GM12878 (cell line): ENCODE results near the gene HIKESHI.

Experiments used
- ASH2L ChIP-seq: fragments of 300-600, 200-600 bp; sonication (generic); IDR thresholded peaks from 2 replicates; pipeline ENCODE4 v1.6.1; 2017; ENCODE audit warnings: low read depth, mild to moderate bottlenecking, borderline replicate concordance
- BHLHE40 ChIP-seq, 2 experiments: fragments of 450-650 bp in 1 of 2; IDR thresholded peaks; 2 replicates each; pipeline ENCODE4 v1.6.1; 2011 to 2017; ENCODE audit warnings: low read depth in 2 of 2, borderline replicate concordance in 1 of 2, improper control_type of control experiment in 1 of 2, low read length in 1 of 2, mild to moderate bottlenecking in 1 of 2
- ESRRA ChIP-seq: IDR thresholded peaks from 2 replicates; pipeline ENCODE4 v1.6.1; 2012; ENCODE audit warnings: mild to moderate bottlenecking, low read length, improper control_type of control experiment
- PAX5 ChIP-seq: IDR thresholded peaks from 2 replicates; pipeline ENCODE4 v1.6.1; 2011; ENCODE audit warnings: low read depth, low read length, borderline replicate concordance
- POLR2A ChIP-seq: IDR thresholded peaks from 2 replicates; pipeline ENCODE4 v1.6.1; 2011; ENCODE audit warnings: low read depth, mild to moderate bottlenecking, low read length
- POLR2AphosphoS2 ChIP-seq: IDR thresholded peaks from 2 replicates; pipeline ENCODE4 v1.6.1; 2011; ENCODE audit warnings: low read depth, mild to moderate bottlenecking, low read length, improper control_type of control experiment, moderate library complexity
- SIN3A ChIP-seq: IDR thresholded peaks from 2 replicates; pipeline ENCODE4 v1.6.1; 2012; ENCODE audit warnings: low read depth, low read length, improper control_type of control experiment
- SRF ChIP-seq, 2 experiments: IDR thresholded peaks; 2 replicates each; pipeline ENCODE4 v1.6.1; 2011; ENCODE audit warnings: low read depth in 2 of 2, low read length in 2 of 2, mild to moderate bottlenecking in 1 of 2, moderate library complexity in 1 of 2
- TCF12 ChIP-seq: IDR thresholded peaks from 2 replicates; pipeline ENCODE4 v1.6.1; 2011; ENCODE audit warnings: low read depth, mild to moderate bottlenecking, low read length
- TF ChIP-seq, protein P1 (sequence below), 3 experiments: IDR thresholded peaks in 2 of 3; conservative IDR thresholded peaks in 1 of 3; 2 replicates each; pipeline ENCODE4 v1.5.1; 2011; ENCODE audit warnings: low read depth in 3 of 3, low read length in 3 of 3, mild to moderate bottlenecking in 3 of 3, control low read depth in 2 of 3, moderate library complexity in 2 of 3, inconsistent platforms in 1 of 3, mixed read lengths in 1 of 3; ENCODE audit not compliant: control insufficient read depth in 2 of 3, insufficient read depth in 1 of 3; ENCODE audit errors: extremely low read depth in 1 of 3
- TF ChIP-seq, protein P2 (sequence below): fragments of 450-650 bp; IDR thresholded peaks from 2 replicates; pipeline ENCODE4 v1.6.1; 2017; ENCODE audit warnings: mild to moderate bottlenecking
- TF ChIP-seq, protein P3 (sequence below): IDR thresholded peaks from 2 replicates; pipeline ENCODE4 v1.6.1; 2012; ENCODE audit warnings: low read depth, low read length, improper control_type of control experiment
- TF ChIP-seq, protein P4 (sequence below): fragments of 450-650 bp; formaldehyde crosslinking; IDR thresholded peaks from 2 replicates; pipeline ENCODE4 v1.5.0; 2022; ENCODE audit warnings: mild to moderate bottlenecking, missing genetic modification characterization
- TF ChIP-seq, protein P5 (sequence below): IDR thresholded peaks from 2 replicates; pipeline ENCODE4 v1.6.1; 2012; ENCODE audit warnings: mild to moderate bottlenecking, low read depth, low read length

DNA sequence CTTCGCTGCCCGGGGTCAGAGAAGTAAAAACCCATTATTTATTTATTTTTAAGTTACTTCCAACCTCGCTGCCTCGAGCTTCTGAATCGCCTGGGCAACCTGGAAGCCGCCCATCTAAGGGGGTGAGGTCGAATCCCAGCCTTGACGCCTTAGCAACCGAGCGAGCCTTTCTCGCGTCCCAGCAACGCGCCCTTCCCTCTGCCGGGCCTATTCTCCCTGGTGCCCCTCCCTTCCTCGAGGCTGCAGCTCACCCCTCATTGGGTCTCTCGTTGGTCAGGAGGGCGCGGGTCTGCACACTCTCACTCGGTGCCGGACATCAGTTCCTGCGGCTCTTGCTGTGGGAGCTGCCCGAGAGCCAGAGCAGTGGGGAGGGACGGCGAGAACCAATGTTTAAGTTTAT, 72.5 kb downstream of the HIKESHI start, which contains the start of gene CCDC81:
- TF ChIP-seq POLR2A (no peak), TCF12 (no peak), BHLHE40 (IDR thresholded peaks at IDR 0.05; ENCODE audit: borderline replicate concordance in 1 of 2, low read depth in 2 of 2, low read length in 1 of 2) (no peak), PAX5 (no peak), POLR2AphosphoS2 (no peak), ASH2L (no peak), SRF (IDR thresholded peaks at IDR 0.05; ENCODE audit: low read depth in 2 of 2, low read length in 2 of 2) (no peak), ESRRA (no peak), SIN3A (no peak)
- TF ChIP-seq, protein P1, sequence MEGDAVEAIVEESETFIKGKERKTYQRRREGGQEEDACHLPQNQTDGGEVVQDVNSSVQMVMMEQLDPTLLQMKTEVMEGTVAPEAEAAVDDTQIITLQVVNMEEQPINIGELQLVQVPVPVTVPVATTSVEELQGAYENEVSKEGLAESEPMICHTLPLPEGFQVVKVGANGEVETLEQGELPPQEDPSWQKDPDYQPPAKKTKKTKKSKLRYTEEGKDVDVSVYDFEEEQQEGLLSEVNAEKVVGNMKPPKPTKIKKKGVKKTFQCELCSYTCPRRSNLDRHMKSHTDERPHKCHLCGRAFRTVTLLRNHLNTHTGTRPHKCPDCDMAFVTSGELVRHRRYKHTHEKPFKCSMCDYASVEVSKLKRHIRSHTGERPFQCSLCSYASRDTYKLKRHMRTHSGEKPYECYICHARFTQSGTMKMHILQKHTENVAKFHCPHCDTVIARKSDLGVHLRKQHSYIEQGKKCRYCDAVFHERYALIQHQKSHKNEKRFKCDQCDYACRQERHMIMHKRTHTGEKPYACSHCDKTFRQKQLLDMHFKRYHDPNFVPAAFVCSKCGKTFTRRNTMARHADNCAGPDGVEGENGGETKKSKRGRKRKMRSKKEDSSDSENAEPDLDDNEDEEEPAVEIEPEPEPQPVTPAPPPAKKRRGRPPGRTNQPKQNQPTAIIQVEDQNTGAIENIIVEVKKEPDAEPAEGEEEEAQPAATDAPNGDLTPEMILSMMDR (IDR thresholded peaks at IDR 0.05 in 2 of 3, conservative IDR thresholded peaks at IDR 0.05 in 1 of 3; ENCODE audit: control insufficient read depth in 2 of 3, extremely low read depth in 1 of 3, insufficient read depth in 1 of 3, low read depth in 3 of 3, low read length in 3 of 3): no peak
- TF ChIP-seq, protein P2, sequence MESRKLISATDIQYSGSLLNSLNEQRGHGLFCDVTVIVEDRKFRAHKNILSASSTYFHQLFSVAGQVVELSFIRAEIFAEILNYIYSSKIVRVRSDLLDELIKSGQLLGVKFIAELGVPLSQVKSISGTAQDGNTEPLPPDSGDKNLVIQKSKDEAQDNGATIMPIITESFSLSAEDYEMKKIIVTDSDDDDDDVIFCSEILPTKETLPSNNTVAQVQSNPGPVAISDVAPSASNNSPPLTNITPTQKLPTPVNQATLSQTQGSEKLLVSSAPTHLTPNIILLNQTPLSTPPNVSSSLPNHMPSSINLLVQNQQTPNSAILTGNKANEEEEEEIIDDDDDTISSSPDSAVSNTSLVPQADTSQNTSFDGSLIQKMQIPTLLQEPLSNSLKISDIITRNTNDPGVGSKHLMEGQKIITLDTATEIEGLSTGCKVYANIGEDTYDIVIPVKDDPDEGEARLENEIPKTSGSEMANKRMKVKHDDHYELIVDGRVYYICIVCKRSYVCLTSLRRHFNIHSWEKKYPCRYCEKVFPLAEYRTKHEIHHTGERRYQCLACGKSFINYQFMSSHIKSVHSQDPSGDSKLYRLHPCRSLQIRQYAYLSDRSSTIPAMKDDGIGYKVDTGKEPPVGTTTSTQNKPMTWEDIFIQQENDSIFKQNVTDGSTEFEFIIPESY: no peak
- TF ChIP-seq, protein P3, sequence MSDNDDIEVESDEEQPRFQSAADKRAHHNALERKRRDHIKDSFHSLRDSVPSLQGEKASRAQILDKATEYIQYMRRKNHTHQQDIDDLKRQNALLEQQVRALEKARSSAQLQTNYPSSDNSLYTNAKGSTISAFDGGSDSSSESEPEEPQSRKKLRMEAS: no peak
- TF ChIP-seq, protein P4, sequence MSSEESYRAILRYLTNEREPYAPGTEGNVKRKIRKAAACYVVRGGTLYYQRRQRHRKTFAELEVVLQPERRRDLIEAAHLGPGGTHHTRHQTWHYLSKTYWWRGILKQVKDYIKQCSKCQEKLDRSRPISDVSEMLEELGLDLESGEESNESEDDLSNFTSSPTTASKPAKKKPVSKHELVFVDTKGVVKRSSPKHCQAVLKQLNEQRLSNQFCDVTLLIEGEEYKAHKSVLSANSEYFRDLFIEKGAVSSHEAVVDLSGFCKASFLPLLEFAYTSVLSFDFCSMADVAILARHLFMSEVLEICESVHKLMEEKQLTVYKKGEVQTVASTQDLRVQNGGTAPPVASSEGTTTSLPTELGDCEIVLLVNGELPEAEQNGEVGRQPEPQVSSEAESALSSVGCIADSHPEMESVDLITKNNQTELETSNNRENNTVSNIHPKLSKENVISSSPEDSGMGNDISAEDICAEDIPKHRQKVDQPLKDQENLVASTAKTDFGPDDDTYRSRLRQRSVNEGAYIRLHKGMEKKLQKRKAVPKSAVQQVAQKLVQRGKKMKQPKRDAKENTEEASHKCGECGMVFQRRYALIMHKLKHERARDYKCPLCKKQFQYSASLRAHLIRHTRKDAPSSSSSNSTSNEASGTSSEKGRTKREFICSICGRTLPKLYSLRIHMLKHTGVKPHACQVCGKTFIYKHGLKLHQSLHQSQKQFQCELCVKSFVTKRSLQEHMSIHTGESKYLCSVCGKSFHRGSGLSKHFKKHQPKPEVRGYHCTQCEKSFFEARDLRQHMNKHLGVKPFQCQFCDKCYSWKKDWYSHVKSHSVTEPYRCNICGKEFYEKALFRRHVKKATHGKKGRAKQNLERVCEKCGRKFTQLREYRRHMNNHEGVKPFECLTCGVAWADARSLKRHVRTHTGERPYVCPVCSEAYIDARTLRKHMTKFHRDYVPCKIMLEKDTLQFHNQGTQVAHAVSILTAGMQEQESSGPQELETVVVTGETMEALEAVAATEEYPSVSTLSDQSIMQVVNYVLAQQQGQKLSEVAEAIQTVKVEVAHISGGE (CRISPR knock-in tag): no peak
- TF ChIP-seq, protein P5, sequence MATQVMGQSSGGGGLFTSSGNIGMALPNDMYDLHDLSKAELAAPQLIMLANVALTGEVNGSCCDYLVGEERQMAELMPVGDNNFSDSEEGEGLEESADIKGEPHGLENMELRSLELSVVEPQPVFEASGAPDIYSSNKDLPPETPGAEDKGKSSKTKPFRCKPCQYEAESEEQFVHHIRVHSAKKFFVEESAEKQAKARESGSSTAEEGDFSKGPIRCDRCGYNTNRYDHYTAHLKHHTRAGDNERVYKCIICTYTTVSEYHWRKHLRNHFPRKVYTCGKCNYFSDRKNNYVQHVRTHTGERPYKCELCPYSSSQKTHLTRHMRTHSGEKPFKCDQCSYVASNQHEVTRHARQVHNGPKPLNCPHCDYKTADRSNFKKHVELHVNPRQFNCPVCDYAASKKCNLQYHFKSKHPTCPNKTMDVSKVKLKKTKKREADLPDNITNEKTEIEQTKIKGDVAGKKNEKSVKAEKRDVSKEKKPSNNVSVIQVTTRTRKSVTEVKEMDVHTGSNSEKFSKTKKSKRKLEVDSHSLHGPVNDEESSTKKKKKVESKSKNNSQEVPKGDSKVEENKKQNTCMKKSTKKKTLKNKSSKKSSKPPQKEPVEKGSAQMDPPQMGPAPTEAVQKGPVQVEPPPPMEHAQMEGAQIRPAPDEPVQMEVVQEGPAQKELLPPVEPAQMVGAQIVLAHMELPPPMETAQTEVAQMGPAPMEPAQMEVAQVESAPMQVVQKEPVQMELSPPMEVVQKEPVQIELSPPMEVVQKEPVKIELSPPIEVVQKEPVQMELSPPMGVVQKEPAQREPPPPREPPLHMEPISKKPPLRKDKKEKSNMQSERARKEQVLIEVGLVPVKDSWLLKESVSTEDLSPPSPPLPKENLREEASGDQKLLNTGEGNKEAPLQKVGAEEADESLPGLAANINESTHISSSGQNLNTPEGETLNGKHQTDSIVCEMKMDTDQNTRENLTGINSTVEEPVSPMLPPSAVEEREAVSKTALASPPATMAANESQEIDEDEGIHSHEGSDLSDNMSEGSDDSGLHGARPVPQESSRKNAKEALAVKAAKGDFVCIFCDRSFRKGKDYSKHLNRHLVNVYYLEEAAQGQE: no peak
